Upper lobe of right lung (tissue), 1 donor: ENCODE measurements around the gene ZSCAN21. TPM values are rescaled to one million over a fixed set of nuclear protein-coding genes. Genes with fewer than 3 reads are reported as not detected.

ENCODE experiments used
- ATAC-seq: fragments of 200-7000 bp; cut with Tn5 transposase; one replicate; pipeline ENCODE4 v1.9.1; 2020; ENCODE audit warnings: mild to moderate bottlenecking, moderate library complexity
- DNase-seq: peaks from one replicate; pipeline ENCODE4 v3.0.0-alpha.2; 2020
- H3K27ac ChIP-seq: fragments of 200-600 bp; one replicate; pipeline ENCODE4 v1.8.0; 2022
- H3K27me3 ChIP-seq: fragments of 200-600 bp; one replicate; pipeline ENCODE4 v1.8.0; 2022; ENCODE audit warnings: mild to moderate bottlenecking
- H3K36me3 ChIP-seq: fragments of 200-600 bp; one replicate; pipeline ENCODE4 v1.8.0; 2022
- H3K4me1 ChIP-seq: fragments of 200-600 bp; one replicate; pipeline ENCODE4 v1.8.0; 2022
- H3K4me3 ChIP-seq: fragments of 200-600 bp; one replicate; pipeline ENCODE4 v1.8.0; 2022; ENCODE audit warnings: mild to moderate bottlenecking
- H3K9me3 ChIP-seq: fragments of 200-600 bp; one replicate; pipeline ENCODE4 v1.8.0; 2022
- intact Hi-C: fragments of 100-400 bp; cut with DNase I; formaldehyde crosslinking; loops from one replicate; pipeline ENCODE4 v1.11.0; 2022
- total RNA-seq: library from RNA; stranded (reverse); fragmentation: NEBNext Ultra II Directional; extraction: Animal tissue kit (Norgen Biotek cat#: 25700); gene quantifications from one replicate; pipeline ENCODE4 v1.2.1, GENCODE V29; 2021
- TF ChIP-seq, protein P1 (sequence below): fragments of 200-600 bp; IDR thresholded peaks from one replicate; pipeline ENCODE4 v1.8.0; 2022; ENCODE audit warnings: antibody characterized with exemption
- donor health status: DM: no; HTN: yes; CAD: no; lungs with severe emphysema.

The ZSCAN21 gene
- total RNA-seq, 1 donor from 2014 or later: 10.0 TPM

DNA sequence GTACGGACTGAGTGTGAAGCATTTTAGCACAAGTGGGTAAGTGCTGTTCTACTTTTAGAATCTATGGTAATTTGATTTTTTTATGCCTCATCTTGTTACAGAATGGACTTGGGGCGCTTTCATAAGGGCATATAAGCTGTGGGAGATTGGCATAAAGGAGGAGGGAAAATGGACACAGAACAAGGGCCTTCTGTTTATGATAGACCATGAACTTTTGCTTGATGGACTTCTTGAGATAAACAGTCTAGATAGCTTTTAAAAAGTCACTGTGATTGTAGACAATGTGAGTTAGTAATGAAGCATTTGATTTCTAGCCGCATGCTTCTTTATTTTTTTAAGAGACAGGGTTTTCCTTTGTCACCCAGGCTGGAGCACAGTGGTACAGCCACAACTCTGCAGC lies 2.0 kb downstream of the ZSCAN21 start:
- no peaks in the 10 kb centered on the region for H3K9me3 ChIP-seq
- H3K4me1 ChIP-seq: peaks cover 7% of the 10 kb centered on the region

DNA sequence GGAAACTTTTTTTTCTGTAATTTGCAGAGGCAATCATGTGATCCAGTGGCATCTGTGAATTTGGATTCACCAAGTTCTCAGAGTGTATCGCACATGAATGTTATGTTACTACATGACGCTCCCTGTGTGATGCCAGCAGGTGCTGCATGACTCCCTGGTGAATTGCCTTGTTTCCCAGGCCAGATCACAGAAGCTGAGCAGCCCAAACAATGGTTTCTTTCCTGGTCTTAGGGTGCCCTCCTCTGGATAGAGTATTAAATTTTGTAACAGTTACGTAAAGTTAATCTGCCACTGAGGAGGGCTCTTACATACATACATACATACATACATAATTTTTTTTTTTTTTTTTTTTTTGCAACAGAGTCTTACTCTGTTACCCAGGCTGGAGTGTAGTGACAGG lies 3.6 kb downstream of the ZSCAN21 start:
- H3K4me3 ChIP-seq: no peak overlapping the region
- peaks cover 7% of the 10 kb centered on the region for H3K4me1 ChIP-seq
- H3K9me3 ChIP-seq: no peaks in the 10 kb centered on the region
- H3K27me3 ChIP-seq: no peaks in the 10 kb centered on the region
- DNase-seq (no peak), ATAC-seq (peak; percentile 70)
- intact Hi-C loops: no loop called here
- H3K27ac ChIP-seq: no peak overlapping the region
- TF ChIP-seq, protein P1, sequence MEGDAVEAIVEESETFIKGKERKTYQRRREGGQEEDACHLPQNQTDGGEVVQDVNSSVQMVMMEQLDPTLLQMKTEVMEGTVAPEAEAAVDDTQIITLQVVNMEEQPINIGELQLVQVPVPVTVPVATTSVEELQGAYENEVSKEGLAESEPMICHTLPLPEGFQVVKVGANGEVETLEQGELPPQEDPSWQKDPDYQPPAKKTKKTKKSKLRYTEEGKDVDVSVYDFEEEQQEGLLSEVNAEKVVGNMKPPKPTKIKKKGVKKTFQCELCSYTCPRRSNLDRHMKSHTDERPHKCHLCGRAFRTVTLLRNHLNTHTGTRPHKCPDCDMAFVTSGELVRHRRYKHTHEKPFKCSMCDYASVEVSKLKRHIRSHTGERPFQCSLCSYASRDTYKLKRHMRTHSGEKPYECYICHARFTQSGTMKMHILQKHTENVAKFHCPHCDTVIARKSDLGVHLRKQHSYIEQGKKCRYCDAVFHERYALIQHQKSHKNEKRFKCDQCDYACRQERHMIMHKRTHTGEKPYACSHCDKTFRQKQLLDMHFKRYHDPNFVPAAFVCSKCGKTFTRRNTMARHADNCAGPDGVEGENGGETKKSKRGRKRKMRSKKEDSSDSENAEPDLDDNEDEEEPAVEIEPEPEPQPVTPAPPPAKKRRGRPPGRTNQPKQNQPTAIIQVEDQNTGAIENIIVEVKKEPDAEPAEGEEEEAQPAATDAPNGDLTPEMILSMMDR: peak; percentile 34
- H3K36me3 ChIP-seq: peaks cover 16% of the 10 kb centered on the region

More for the DNA sequence above, 2.0 kb downstream of the ZSCAN21 start:
- intact Hi-C loops: no loop called here
- no peak overlapping the region for H3K27ac ChIP-seq
- ATAC-seq: no peak
- H3K4me3 ChIP-seq: no peak overlapping the region
- no peaks in the 10 kb centered on the region for H3K36me3 ChIP-seq
- H3K27me3 ChIP-seq: no peaks in the 10 kb centered on the region
- DNase-seq: no peak
- TF ChIP-seq, protein P1: no peak

DNA sequence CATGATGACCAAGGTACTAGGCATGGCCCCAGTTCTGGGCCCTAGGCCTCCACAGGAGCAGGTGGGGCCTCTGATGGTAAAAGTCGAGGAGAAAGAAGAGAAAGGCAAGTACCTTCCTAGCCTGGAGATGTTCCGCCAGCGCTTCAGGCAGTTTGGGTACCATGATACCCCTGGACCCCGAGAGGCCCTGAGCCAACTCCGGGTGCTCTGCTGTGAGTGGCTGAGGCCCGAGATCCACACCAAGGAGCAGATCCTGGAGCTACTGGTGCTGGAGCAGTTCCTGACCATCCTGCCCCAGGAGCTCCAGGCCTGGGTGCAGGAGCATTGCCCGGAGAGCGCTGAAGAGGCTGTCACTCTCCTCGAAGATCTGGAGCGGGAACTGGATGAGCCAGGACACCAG lies 7.4 kb downstream of the ZSCAN21 start:
- TF ChIP-seq, protein P1: no peak
- Histone ChIP-seq H3K27me3 (no peaks in the 10 kb centered on the region), H3K9me3 (no peaks in the 10 kb centered on the region), H3K4me3 (no peak overlapping the region), H3K4me1 (no peaks in the 10 kb centered on the region), H3K27ac (no peak overlapping the region), H3K36me3 (peaks cover 39% of the 10 kb centered on the region)
- DNase-seq (no peak), ATAC-seq (no peak)
- intact Hi-C loops: no loop called here

DNA sequence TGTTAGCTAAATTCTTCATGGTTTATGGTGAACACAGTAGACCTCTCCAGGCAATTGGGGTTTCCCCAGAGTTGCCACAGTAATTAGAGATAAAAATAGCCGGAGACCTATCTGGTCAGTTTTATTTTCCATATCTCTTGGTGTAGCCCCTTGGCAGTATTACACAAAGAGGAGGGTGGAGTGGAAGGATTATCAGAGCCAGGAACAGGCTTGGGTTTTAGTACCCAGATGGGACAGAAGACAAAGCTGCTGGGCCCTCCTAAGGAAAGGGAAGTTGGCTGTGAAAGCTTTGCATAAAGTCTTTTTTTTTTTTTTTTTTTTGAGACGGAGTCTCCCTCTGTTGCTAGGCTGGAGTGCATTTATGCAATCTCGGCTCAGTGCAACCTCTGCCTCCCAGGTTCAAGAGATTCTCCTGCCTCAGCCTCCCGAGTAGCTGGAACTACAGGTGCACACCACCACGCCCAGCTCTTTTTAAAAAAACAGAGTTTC lies 9.7 kb downstream of the ZSCAN21 start:
- Histone ChIP-seq H3K4me3 (no peak overlapping the region), H3K4me1 (no peaks in the 10 kb centered on the region), H3K27ac (no peak overlapping the region), H3K36me3 (peaks cover 60% of the 10 kb centered on the region), H3K27me3 (no peaks in the 10 kb centered on the region), H3K9me3 (no peaks in the 10 kb centered on the region)
- TF ChIP-seq, protein P1: no peak
- no peak for DNase-seq
- intact Hi-C loops: no loop called here
- ATAC-seq: no peak

DNA sequence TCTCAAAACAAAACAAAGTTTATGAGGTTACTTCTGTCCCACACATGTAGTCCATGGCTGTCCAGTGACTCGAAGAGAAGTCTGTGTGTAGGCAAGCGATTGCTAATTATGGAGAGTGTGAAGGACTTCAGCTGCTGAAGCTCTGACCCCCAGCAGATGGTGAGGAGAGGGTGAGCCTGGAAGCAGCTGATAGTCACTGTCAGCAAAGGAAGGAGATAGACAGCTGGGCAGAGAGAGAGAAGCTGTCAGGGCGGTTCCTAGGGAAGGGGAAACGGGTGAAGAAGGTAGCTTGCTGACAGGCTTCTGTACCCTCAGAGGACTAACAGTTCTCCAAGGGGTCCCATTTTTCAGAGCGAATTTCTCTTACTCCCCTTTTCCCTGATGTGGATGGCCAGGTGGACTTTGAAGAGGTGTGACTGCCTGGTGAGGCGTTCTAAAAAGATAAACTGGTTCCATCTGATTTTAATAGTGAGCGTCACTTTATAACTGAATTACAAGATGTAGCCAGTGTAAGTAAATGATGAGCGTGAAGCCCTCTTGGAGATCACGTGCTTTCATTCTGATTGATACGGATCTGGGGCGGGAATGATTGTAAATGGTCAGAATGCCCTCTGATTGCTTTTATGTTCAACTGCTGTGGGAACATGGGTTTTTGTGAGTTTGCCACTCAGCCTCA lies 12.1 kb downstream of the ZSCAN21 start:
- peaks cover 62% of the 10 kb centered on the region for H3K36me3 ChIP-seq
- DNase-seq: no peak

More for the DNA sequence above, 12.1 kb downstream of the ZSCAN21 start:
- no peaks in the 10 kb centered on the region for H3K27me3 ChIP-seq
- TF ChIP-seq, protein P1: no peak
- no peak overlapping the region for H3K27ac ChIP-seq
- no peak for ATAC-seq
- intact Hi-C loops: no loop called here
- H3K4me3 ChIP-seq: no peak overlapping the region
- peaks cover 6% of the 10 kb centered on the region for H3K4me1 ChIP-seq
- H3K9me3 ChIP-seq: no peaks in the 10 kb centered on the region
